NCI-H524 (cell line): ENCODE results near the gene GCC1.

ENCODE experiments used
- DNase-seq, 2 experiments: peaks; one replicate each; lab custom pipeline; 2025; lab: John Stamatoyannopoulos, UW

Gene GCC1

GRCh38 chr7:127585044-127585953, at the start of gene GCC1:
Gene GCC1, minus strand, starts transcription at chr7:127585596. Its CDS starts 414 bp downstream, at chr7:127585182.
- peak; percentile 46 to 83 for DNase-seq

DNA sequence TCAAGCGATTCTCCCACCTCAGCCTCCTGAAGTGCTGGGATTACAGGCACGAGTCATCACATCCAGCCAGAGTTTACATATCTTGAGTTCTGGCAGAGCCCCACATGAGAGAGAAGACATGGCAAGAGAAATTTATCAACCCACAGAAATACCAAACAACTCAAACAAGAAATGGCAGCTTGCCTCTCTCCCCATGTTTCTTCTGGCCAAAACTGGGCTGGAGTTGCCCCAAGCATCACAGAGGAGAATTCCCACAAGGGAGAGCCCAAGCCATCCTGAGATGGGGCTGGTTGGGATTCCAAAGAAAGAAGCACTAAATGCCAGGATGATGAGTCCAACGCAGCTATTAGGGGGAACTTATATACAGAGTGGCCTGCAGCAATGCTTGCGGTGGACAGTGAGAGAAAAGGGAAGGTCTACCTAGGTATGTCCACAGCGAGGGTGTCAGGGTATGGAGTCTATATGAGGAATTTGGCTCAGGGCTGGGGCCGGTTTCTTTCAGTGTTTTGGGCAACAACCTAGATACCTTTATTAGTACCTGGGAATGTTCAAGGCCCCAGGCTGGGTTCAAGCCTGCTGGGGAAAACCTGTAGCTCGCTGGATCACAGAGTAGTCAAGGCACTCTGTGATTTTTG, 47.0 kb upstream of the GCC1 start:
- DNase-seq: no peak

- peak in 1 of 2 experiments; percentile 29 for DNase-seq
These were observed 44.0 kb upstream of the GCC1 start for GRCh38 chr7:127629268-127629854.

DNA sequence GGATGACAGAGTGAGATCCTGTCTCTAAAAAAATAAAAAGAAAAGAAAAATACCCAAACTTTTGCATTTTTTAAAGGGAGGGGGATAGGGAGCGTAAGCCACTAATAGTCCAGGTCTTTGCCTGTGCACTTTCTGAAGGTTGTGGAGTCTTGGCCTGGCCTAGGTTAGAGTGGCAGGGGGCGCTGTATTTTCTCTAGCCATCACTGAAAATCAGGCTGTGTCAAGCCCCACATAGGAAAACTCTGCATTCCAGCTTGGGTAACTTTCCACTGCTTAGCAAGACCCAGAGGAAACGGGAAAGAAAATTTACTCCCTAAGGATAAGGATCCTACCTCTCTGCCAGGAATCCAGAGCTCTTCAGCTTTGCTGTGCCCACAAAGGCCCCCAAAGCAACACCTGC, 43.0 kb upstream of the GCC1 start:
- DNase-seq: no peak

- DNase-seq: no peak
These were observed 39.9 kb upstream of the GCC1 start for GRCh38 chr7:127625331-127625730.

- peak in 1 of 2 experiments; percentile 16 for DNase-seq
These were observed 35.2 kb upstream of the GCC1 start for GRCh38 chr7:127620406-127621233.

GRCh38 chr7:127619681-127620405, 34.4 kb upstream of the GCC1 start:
- DNase-seq: peak; percentile 7 to 46

GRCh38 chr7:127618775-127619174, 33.4 kb upstream of the GCC1 start:
- DNase-seq: no peak

- no peak for DNase-seq
These were observed 32.6 kb upstream of the GCC1 start, which contains the start of gene PAX4 for GRCh38 chr7:127618042-127618441. Gene PAX4, minus strand, starts transcription at chr7:127618142. Its CDS starts 2,214 bp downstream, at chr7:127615928.

DNA sequence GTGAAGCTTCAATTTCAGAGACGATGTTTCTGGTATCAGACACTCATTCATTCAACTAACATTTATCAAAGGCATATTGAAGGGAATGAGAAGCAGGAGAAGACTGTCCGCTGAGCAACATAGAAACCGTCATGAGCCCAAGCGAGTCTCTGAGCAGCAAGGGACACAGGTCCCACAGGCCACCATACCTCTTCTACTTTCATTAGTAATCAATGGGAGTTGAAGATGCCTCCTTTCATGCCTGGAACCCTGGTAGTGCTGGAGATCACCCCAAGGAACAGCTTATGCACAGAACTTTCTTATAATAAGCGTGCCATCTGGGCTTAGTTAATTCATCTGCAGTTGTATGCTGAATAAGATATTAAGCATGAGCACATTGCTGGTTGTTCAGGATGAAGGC, 31.3 kb upstream of the GCC1 start:
- DNase-seq: no peak

DNA sequence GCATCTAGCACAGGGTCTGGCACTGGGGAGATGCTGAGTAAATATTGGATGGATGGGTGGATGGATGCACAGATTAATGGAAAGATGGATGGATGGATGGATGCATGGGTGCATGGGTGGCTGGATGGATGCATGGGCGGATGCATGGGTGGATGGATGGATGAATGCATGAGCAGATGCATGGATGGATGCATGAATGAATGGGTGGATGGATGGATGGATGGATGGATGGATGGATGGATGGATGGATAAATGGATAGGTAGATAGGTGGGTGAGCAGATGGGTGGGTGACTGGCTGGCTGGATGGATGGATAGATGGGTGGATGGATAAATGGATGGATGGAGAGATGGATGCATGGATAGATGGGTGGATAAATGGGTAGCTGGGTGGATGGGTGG, 26.9 kb upstream of the GCC1 start:
- DNase-seq: no peak

- no peak for DNase-seq
These were observed 23.9 kb upstream of the GCC1 start for GRCh38 chr7:127609297-127609696.

GRCh38 chr7:127608446-127608845, 23.1 kb upstream of the GCC1 start:
- DNase-seq: no peak

DNA sequence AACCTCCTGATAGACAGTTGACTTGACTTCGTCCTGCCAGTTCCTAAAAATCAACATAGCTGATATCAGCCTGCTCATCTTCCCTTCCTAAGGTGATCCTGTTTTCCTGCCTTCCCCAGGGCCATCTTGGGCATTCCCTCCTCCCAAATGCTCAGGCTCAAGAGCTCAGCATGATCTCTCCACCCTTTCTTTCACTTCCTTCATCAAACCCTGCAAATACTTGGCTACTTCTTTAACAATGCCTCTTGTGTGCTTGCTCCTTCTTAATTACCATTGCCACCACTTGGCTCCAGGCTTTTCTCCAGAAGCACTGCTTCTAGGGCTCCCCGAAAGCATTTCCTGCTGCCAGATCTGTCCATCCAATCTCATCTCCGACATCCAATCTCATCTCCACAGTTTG, 15.5 kb upstream of the GCC1 start:
- DNase-seq: no peak

- DNase-seq: no peak
These were observed 12.9 kb upstream of the GCC1 start for GRCh38 chr7:127598318-127598717.

- no peak for DNase-seq
These were observed 10.3 kb upstream of the GCC1 start for GRCh38 chr7:127595737-127596136.

- DNase-seq: no peak
These were observed 9.1 kb upstream of the GCC1 start for GRCh38 chr7:127594490-127594889.

DNA sequence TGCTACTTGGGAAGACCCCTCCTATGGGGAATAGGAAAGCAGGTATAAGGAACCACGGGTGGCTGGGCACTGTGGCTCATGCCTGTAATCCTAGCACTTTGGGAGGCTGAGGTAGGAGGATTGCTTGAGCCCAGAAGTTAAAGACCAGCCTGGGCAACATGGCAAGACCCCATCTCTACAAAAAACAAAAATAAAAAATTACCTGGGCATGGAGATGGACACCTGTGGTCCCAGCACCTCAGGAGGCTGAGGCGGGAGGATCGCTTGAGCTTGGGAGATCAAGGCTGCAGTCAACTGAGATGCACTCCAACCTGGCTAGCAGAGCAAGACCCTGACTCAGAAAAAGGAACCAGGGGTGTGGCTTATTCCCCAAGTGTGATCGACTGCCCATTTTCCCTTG, 7.2 kb upstream of the GCC1 start:
- DNase-seq: no peak

DNA sequence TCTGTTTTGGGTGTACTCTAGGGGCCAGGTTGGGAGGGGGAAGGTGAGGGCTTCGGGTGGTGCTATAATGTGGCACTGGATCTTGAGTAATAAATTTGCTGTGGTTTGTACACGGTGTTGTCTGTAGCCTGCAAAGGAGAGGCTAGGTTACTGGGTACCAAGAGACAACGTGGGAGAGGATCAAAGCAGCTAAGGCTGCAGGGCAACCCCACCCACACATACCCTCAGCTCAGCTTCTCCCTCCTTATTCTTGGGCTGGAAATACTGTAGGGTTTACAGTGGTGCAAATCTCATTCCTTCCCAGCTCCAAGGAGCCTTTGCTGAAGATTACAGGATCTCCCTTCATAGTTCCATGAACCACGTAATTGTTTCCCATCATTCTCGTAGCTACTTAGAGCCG, 6.2 kb upstream of the GCC1 start:
- no peak for DNase-seq

DNA sequence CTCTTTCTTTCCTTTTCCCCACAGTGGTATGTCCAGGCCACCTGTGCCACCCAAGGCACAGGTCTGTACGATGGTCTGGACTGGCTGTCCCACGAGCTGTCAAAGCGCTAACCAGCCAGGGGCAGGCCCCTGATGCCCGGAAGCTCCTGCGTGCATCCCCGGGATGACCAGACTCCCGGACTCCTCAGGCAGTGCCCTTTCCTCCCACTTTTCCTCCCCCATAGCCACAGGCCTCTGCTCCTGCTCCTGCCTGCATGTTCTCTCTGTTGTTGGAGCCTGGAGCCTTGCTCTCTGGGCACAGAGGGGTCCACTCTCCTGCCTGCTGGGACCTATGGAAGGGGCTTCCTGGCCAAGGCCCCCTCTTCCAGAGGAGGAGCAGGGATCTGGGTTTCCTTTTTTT, 5.8 kb upstream of the GCC1 start:
- no peak for DNase-seq

GRCh38 chr7:127589896-127590295, 4.5 kb upstream of the GCC1 start:
- DNase-seq: no peak
